Keratinocyte (primary cell): ENCODE results near the gene NUAK1. TPM values are rescaled to one million over a fixed set of nuclear protein-coding genes. Genes with fewer than 3 reads are reported as not detected.

Source experiments
- DNase-seq: peaks from one replicate; pipeline ENCODE4 v3.0.0-alpha.2; 2011; ENCODE audit warnings: low read depth, missing footprints, low spot score
- FAIRE-seq: peaks from 2 replicates; lab custom pipeline; 2011; peaks lifted over from hg19 to GRCh38; lab: Jason Lieb, UNC
- H2AFZ ChIP-seq: 2 replicates; pipeline ENCODE4 v1.6.0; 2012; ENCODE audit warnings: low read length, control low read depth, inconsistent platforms; ENCODE audit not compliant: control insufficient read depth
- H3K27ac ChIP-seq: 2 replicates; pipeline ENCODE4 v1.5.1; 2011; ENCODE audit warnings: low read length; ENCODE audit not compliant: control insufficient read depth, insufficient read depth
- H3K27me3 ChIP-seq: 3 replicates; pipeline ENCODE4 v1.6.0; 2011; ENCODE audit warnings: low read length; ENCODE audit not compliant: control insufficient read depth, insufficient read depth; ENCODE audit errors: extremely low read depth
- H3K36me3 ChIP-seq, 2 experiments: 2 replicates in 1 of 2; 3 replicates in 1 of 2; pipeline ENCODE4 v1.5.1; 2011; ENCODE audit warnings: low read length in 2 of 2, mild to moderate bottlenecking in 1 of 2; ENCODE audit not compliant: control insufficient read depth in 2 of 2, insufficient read depth in 2 of 2; ENCODE audit errors: extremely low read depth in 1 of 2
- H3K4me1 ChIP-seq: 3 replicates; pipeline ENCODE4 v1.5.1; 2011; ENCODE audit warnings: low read length; ENCODE audit not compliant: control insufficient read depth, insufficient read depth; ENCODE audit errors: extremely low read depth
- H3K4me2 ChIP-seq: 3 replicates; pipeline ENCODE4 v1.6.0; 2011; ENCODE audit warnings: low read depth, low read length; ENCODE audit not compliant: control insufficient read depth, insufficient read depth; ENCODE audit errors: extremely low read depth
- H3K4me3 ChIP-seq, 3 experiments: fragments of 200-600 bp in 1 of 3; sonication (generic) in 1 of 3; 2 replicates in 2 of 3; 3 replicates in 1 of 3; pipeline ENCODE4 v1.5.1; 2011 to 2016; ENCODE audit warnings: low read length in 3 of 3, mild to moderate bottlenecking in 3 of 3, control low read depth in 2 of 3, inconsistent platforms in 1 of 3, low read depth in 1 of 3, mixed read lengths in 1 of 3, mixed run types in 1 of 3, moderate library complexity in 1 of 3; ENCODE audit not compliant: control insufficient read depth in 2 of 3, insufficient read depth in 2 of 3; ENCODE audit errors: extremely low read depth in 1 of 3
- H3K79me2 ChIP-seq: 2 replicates; pipeline ENCODE4 v1.6.0; 2012; ENCODE audit warnings: low read length; ENCODE audit not compliant: control insufficient read depth, insufficient read depth
- H3K9ac ChIP-seq: 3 replicates; pipeline ENCODE4 v1.6.0; 2011; ENCODE audit warnings: low read length; ENCODE audit not compliant: control insufficient read depth, insufficient read depth; ENCODE audit errors: extremely low read depth
- H3K9me1 ChIP-seq: 3 replicates; pipeline ENCODE4 v1.6.0; 2011; ENCODE audit warnings: low read length; ENCODE audit not compliant: control insufficient read depth, insufficient read depth; ENCODE audit errors: extremely low read depth
- H3K9me3 ChIP-seq: 2 replicates; pipeline ENCODE4 v1.5.1; 2012; ENCODE audit warnings: low read depth, low read length; ENCODE audit not compliant: control insufficient read depth
- H4K20me1 ChIP-seq: 3 replicates; pipeline ENCODE4 v1.6.0; 2011; ENCODE audit warnings: low read length; ENCODE audit not compliant: control insufficient read depth, insufficient read depth; ENCODE audit errors: extremely low read depth
- EZH2 ChIP-seq: IDR thresholded peaks from one replicate; pipeline ENCODE4 v1.6.1; 2012; ENCODE audit warnings: inconsistent platforms, mild to moderate bottlenecking, low read length, moderate library complexity
- dilution Hi-C: fragments of 300-500 bp; cut with MboI; formaldehyde crosslinking; loops from one replicate; pipeline ENCODE4 v1.7.0; 2020; ENCODE audit warnings: low sequenced_read_pairs; ENCODE audit not compliant: extremely low pct_ligation_motif_present
- polyA plus RNA-seq, 5 experiments: library from polyadenylated mRNA; depleted of rRNA in 3 of 5; stranded (reverse) in 3 of 5; stranded (forward) in 1 of 5; unstranded in 1 of 5; fragments of >200 nt; gene quantifications; 1 replicate in 1 of 5; 2 replicates in 3 of 5; 3 replicates in 1 of 5; pipeline versions ENCODE4 v1.2.1 to v1.2.3, GENCODE V29; 2011 to 2012; ENCODE audit warnings: missing spikeins in 2 of 5, low read depth in 1 of 5, low replicate concordance in 1 of 5
- TF ChIP-seq, protein P1 (sequence below), 3 experiments: IDR thresholded peaks in 1 of 3; conservative IDR thresholded peaks in 1 of 3; optimal IDR thresholded peaks in 1 of 3; 2 replicates in 2 of 3; 3 replicates in 1 of 3; pipeline versions ENCODE3 to v1.5.1; 2011; ENCODE audit warnings: low read length in 3 of 3, mild to moderate bottlenecking in 3 of 3, moderate library complexity in 2 of 3, control low read depth in 1 of 3, inconsistent platforms in 1 of 3; ENCODE audit not compliant: insufficient read depth in 2 of 3; ENCODE audit errors: extremely low read depth in 1 of 3

NUAK1 gene
- polyA plus RNA-seq, 1 donor (not counting 4 experiments of a cell fraction or from before 2014, with no cell fraction given), result 12.3 TPM

DNA sequence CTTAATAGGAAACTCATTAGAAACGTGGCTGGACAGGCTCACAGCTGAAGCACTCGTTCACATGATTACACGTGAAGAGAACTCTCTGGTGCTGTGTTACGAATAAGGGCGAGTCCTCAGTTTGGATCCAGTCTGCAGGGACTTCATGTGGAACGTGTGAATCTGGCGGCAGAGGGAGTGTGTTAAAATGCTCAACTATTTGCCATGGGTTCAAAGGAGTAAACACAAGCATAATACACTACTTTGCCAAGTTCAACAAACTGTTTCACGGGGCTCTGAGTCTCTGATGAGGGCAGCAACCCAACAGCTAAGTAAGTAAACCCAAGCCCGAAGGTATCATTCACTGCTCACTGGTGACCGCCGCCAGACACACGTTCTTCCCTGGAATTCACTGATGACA, 42.4 kb downstream of the NUAK1 start:
- H3K4me3 ChIP-seq, result no peak overlapping the region
- no peak overlapping the region for H3K27ac ChIP-seq
- TF ChIP-seq, protein P1, sequence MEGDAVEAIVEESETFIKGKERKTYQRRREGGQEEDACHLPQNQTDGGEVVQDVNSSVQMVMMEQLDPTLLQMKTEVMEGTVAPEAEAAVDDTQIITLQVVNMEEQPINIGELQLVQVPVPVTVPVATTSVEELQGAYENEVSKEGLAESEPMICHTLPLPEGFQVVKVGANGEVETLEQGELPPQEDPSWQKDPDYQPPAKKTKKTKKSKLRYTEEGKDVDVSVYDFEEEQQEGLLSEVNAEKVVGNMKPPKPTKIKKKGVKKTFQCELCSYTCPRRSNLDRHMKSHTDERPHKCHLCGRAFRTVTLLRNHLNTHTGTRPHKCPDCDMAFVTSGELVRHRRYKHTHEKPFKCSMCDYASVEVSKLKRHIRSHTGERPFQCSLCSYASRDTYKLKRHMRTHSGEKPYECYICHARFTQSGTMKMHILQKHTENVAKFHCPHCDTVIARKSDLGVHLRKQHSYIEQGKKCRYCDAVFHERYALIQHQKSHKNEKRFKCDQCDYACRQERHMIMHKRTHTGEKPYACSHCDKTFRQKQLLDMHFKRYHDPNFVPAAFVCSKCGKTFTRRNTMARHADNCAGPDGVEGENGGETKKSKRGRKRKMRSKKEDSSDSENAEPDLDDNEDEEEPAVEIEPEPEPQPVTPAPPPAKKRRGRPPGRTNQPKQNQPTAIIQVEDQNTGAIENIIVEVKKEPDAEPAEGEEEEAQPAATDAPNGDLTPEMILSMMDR (optimal IDR thresholded peaks at IDR 0.05 in 1 of 3, IDR thresholded peaks at IDR 0.05 in 1 of 3, conservative IDR thresholded peaks at IDR 0.05 in 1 of 3; ENCODE audit: extremely low read depth in 1 of 3, insufficient read depth in 2 of 3, low read length in 3 of 3), result no peak
- no peak for TF ChIP-seq EZH2
- DNase-seq (no peak), FAIRE-seq (no peak)
- peaks cover 12% of the 10 kb centered on the region for H3K79me2 ChIP-seq
- no peak overlapping the region for H2AFZ ChIP-seq
- peaks cover 2% of the 10 kb centered on the region for H3K9me1 ChIP-seq
- H3K4me2 ChIP-seq, result no peak overlapping the region
- dilution Hi-C loops, result no loop called here
- no peaks in the 10 kb centered on the region for H3K9me3 ChIP-seq
- no peaks in the 10 kb centered on the region for H4K20me1 ChIP-seq
- no peaks in the 10 kb centered on the region for H3K27me3 ChIP-seq
- peaks cover 4% of the 10 kb centered on the region in 2 experiments for H3K36me3 ChIP-seq
- no peak overlapping the region for H3K9ac ChIP-seq
- peaks cover 9% of the 10 kb centered on the region for H3K4me1 ChIP-seq

DNA sequence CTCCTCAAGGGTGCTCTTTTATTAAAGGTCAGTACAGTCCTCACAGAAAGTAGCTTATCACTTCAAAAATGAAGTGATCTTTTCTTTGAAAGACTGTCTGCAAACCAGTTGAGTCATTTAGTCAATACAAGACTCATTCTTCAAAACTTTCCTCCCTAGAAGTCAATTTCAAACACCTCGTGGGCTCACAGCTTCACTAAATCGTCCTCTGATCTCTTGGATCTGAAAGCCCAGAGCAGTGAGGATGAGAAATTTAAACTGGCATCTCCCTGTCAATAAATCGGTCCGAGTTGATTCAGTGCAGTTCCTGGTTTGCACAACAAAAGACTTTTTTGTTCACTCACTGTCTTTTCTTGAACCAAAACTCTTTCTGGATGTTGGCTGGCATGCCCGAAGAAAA, 44.5 kb downstream of the NUAK1 start:
- Histone ChIP-seq H3K79me2 (peaks cover 21% of the 10 kb centered on the region), H3K9me1 (peaks cover 2% of the 10 kb centered on the region), H3K9ac (no peak overlapping the region), H3K9me3 (no peaks in the 10 kb centered on the region), H3K27me3 (no peaks in the 10 kb centered on the region), H3K27ac (no peak overlapping the region), H3K4me1 (peaks cover 9% of the 10 kb centered on the region), H3K4me3 (no peak overlapping the region), H3K4me2 (no peak overlapping the region), H2AFZ (no peak overlapping the region), H3K36me3 (peaks cover 0 to 4% of the 10 kb centered on the region in 2 experiments), H4K20me1 (no peaks in the 10 kb centered on the region)
- no peak for TF ChIP-seq EZH2
- TF ChIP-seq, protein P1 (optimal IDR thresholded peaks at IDR 0.05 in 1 of 3, IDR thresholded peaks at IDR 0.05 in 1 of 3, conservative IDR thresholded peaks at IDR 0.05 in 1 of 3; ENCODE audit: extremely low read depth in 1 of 3, insufficient read depth in 2 of 3, low read length in 3 of 3), result no peak
- FAIRE-seq (peak; percentile 20), DNase-seq (no peak)
- dilution Hi-C loops, result no loop called here
